ENCODE data around the gene MCCD1. TPM values are rescaled to one million over a fixed set of nuclear protein-coding genes. Genes with fewer than 3 reads are reported as not detected.
"Not testable (repeated sequence)": the region's sequence is repeated elsewhere in the genome, so short reads cannot be mapped to it uniquely, and the experiment has no call there.

Gene MCCD1
- total RNA-seq, 1 donor from 2014 or later, result not detected

- DNase-seq (no peak), ATAC-seq (ENCODE audit: poor library complexity) (no peak)
- intact Hi-C loops (cut with DNase I), result no loop called here
Measured at GRCh38 chr6:31502586-31502985, 26.2 kb upstream of the MCCD1 start.

DNA sequence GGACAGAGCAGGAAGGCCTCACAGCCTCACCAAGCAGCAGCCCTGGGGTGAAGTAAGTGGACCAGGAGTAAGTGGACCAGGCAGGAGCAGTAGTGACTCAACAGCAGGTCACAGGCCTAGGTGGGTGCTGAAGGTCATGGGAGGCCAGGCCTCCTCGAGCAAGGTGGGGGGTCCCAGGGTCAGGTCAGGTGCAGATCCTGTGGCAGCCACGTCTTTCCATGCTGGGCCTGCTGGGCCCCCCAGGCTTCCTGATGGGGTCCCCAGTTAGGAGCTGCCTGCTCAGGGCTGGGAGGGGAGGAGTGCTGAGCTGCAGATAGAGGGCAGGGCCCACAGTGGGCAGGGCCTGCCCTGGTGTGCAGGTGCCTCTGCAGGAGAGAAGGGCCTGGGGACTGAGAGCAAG, 19.7 kb upstream of the MCCD1 start:
- intact Hi-C loops (cut with DNase I); DNase-seq; ATAC-seq (ENCODE audit: poor library complexity): not testable (repeated sequence)

- ATAC-seq (ENCODE audit: poor library complexity) (no peak), DNase-seq (no peak)
- intact Hi-C loops (cut with DNase I), result no loop called here
Measured at GRCh38 chr6:31510007-31510406, 18.8 kb upstream of the MCCD1 start.

GRCh38 chr6:31513456-31514165, 15.2 kb upstream of the MCCD1 start:
- DNase-seq (no peak), ATAC-seq (ENCODE audit: poor library complexity) (no peak)

DNA sequence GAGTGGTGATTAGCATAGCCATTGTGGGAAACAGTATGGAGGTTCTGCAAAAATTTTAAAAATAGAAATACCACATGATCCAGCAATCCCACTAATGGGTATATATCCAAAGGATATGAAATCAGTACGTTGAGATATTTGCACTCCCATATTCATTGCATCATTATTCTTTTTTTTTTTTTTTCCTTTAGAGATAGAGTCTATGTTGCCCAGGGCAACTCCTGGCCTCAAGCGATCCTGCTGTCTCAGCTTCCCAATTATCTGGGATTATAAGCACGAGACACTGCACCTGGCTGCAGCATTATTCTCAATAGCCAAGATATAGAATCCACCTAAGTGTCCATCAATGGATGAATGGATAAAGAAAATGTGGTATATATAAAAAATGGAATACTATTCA, 6.9 kb upstream of the MCCD1 start:
- intact Hi-C loops (cut with DNase I), result no loop called here

More at GRCh38 chr6:31513456-31514165, 15.2 kb upstream of the MCCD1 start:
- intact Hi-C loops (cut with DNase I), result no loop called here

GRCh38 chr6:31525553-31525931, 3.2 kb upstream of the MCCD1 start:
- intact Hi-C loops (cut with DNase I), result no loop called here
- DNase-seq, result no peak
- ATAC-seq (ENCODE audit: poor library complexity), result no peak

More for the DNA sequence above, 6.9 kb upstream of the MCCD1 start:
- ATAC-seq (ENCODE audit: poor library complexity), result no peak
- DNase-seq, result no peak

DNA sequence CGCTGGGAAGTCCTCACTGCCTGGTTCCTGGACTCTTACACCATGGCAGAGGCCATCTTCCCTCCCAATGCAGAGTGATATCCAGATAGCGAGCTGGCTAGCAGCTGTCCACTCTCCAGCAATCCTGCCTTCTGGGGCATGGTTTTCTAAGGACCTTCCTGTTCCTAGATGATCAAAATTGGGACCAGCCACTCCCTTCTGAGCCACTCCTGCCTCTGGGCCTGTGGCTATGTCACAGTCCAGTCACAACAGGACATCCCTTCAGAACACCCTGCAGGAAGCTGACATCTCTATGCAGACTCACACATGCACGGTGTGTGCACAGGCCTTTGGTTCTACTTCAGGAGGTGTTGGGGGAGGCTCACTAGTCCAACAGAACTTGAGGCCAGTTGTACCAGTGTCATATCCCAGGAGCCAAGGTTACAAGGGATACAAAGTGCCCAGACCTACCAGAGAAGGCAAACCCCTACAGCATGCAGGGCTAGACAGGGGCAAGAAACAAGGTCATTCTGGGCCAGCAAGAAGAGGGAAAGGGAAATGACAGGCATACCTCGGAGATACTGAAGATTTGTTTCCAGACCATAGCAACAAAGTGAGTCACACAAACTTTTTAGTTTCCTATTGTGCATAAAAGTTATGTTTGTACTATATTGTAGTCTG, 2.7 kb upstream of the MCCD1 start:
- DNase-seq, result no peak
- intact Hi-C loops (cut with DNase I), result no loop called here
- ATAC-seq (ENCODE audit: poor library complexity), result no peak

DNA sequence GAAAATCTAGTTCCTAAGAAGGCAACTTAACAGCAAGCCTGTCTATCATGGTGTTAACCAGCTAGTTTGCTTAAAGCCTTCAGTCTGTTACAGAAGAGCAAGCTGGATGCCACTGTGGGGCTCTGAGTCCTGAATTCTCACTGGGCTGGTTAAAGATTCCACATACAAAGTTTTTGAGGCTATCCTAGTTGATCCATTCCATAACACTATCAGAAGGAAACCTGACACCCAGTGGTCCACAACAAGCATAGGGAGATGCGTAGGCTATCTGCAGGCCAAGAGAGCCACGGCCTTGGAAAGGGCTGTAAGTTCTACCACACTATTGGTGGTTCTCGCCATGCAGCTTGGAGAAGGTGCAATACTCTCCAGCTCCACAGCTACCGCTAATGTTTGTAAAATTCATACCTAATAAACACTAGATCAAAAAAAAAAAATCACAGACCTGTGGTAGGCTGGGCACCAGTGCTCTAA, 420 bp upstream of the MCCD1 start:
- no peak for ATAC-seq (ENCODE audit: poor library complexity)
- intact Hi-C loops (cut with DNase I), result no loop called here
- no peak for DNase-seq

DNA sequence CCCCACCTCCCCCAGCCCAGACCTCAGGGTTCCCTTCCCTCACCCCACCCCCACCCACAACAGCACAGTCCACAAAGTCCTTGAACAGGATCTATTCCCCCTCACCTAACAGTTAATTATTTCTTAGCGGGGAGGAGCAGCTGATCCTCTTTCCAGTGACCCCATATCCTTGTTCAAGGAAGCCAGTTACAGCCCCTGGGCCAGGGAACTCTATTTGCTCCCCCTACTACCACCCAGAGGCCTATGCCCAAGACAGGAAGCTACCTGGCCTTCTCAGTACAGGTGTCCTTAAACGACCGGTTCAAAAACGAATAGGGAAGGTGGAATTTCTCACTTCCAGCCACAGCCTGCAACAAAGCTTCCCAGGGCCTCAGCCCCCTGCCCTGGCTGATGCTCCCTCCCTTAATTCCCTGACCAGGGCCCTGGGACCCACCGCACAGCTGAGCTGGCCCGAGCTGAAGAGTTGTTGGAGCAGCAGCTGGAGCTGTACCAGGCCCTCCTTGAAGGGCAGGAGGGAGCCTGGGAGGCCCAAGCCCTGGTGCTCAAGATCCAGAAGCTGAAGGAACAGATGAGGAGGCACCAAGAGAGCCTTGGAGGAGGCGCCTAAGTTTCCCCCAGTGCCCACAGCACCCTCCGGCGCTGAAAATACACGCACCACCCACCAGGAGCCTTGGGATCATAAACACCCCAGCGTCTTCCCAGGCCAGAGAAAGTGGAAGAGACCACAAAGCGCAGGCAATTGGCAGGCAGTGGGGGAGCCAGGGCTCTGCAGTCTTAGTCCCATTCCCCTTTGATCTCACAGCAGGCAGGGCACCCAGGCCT, 778 bp downstream of the MCCD1 start:
- no peak for ATAC-seq (ENCODE audit: poor library complexity)

DNA sequence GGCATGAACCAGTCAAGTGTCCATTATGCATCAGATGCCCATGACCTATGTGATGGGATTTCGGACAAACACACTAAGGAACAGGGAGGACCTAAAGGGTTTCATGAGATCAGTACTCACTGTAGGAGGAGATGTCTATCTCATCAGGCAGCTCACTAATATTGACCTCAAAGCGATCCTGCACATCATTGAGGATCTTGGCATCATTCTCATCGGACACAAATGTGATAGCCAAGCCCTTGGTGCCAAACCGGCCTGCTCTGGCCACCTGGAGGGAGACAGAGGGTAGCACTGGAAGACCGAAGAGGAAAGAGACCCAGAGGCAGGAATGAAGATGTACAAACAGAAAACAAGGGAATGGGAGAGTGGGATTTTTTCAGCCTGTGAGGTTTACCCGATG, 1.9 kb downstream of the MCCD1 start:
- no peak for DNase-seq
- ATAC-seq (ENCODE audit: poor library complexity), result no peak
- intact Hi-C loops (cut with DNase I), result no loop called here

More for the DNA sequence above, 778 bp downstream of the MCCD1 start:
- no peak for DNase-seq
- intact Hi-C loops (cut with DNase I), result no loop called here

DNA sequence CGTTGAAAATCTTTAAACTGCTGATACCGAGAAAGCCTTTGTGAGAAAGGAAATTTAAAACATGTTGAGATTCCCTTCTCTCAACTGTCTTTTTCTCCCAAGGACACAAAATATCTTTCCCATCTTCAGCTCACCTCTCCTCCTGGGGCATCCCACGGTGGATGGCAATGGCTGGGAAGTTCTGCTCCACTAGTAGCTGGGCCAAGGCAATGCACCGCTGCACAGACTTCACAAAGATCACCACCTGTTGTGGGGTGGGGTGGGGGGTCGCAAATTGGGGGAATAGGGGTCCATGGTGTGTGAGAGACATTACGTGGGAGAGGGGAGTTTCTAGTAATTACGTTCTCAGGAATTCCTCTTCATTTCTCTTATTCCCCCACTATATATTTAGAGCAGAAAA, 2.4 kb downstream of the MCCD1 start:
- no peak for ATAC-seq (ENCODE audit: poor library complexity)
- no peak for DNase-seq
- intact Hi-C loops (cut with DNase I), result no loop called here

- intact Hi-C loops (cut with DNase I), result no loop called here
Measured at GRCh38 chr6:31531771-31532643, 3.2 kb downstream of the MCCD1 start.

DNA sequence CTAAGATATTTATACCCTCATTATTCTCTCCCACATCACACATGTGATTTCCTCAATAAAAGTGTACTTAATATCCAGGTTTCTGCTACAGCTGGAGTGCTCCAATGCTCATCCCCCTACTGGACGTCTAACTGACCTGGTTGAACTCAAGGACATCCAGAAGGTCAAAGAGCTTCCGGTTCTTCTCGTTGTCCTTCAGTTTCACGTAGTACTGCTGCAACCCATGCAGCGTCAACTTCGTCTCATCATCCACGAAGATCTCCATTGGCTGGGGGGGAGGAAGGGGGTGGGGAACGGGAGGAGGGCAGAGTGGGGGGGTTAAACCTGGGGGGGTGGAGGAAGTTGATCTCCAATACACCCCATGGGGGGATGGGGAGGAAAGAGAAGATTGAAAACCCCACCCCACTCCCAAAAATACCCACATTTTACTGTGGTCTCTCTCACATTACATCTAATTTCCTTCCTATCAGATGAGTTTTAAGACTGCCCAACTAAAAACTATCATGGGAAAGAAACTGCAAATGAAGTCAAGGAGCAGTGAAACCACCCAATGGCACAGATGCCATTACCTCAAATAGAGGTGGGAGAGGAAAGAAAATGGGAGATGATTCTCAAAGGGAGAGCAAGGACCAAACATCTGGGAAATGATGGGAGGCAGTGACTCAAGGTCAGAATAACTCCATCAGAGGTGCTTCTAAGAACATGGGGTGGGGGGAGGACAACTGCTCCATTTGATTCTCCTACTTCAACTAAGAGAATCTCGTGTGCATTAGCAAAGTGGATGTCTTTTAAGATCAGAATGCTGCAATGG, 4.1 kb downstream of the MCCD1 start:
- intact Hi-C loops (cut with DNase I), result no loop called here
- ATAC-seq (ENCODE audit: poor library complexity), result no peak
- DNase-seq, result no peak

More at GRCh38 chr6:31531771-31532643, 3.2 kb downstream of the MCCD1 start:
- DNase-seq (no peak), ATAC-seq (ENCODE audit: poor library complexity) (no peak)

DNA sequence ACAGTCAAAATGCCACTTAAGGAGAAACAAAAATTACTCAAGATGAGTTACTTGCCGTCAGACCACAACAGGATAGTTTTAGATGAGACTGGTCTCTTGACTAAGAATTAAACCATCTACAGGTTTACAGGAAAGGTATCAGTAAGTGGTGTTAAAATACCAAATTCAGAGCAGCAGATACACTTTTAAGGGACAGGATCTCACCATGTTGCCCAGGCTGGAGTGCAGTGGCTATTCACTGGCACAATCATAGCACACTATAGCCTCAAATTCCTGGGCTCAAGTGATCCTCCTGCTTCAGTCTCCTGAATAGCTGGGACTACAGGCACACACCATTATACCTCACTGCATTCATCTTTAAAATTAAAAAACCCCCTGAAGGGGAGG, 4.7 kb downstream of the MCCD1 start:
- intact Hi-C loops (cut with DNase I), result no loop called here

DNA sequence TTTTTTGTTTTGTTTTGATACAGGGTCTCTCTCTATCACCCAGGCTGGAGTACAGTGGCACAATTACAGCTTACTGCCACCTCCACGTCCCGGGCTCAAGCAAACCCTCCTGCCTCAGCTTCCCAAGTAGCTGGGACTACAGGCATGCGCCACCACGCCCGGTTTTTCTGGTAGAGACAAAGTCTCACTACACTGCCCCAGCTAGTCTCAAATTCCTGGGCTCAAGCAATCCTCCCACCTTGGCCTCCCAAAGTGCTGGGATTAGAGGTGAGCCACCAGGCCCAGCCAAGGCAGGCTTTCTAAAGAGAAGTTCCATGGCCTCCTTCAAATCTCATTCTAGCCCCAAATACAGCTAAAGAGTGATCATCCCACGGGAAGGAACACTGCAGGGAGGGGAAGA, 5.2 kb downstream of the MCCD1 start:
- no peak for DNase-seq
- no peak for ATAC-seq (ENCODE audit: poor library complexity)
- intact Hi-C loops (cut with DNase I), result no loop called here

More for the DNA sequence above, 4.7 kb downstream of the MCCD1 start:
- DNase-seq (no peak), ATAC-seq (ENCODE audit: poor library complexity) (no peak)

- no peak for ATAC-seq (ENCODE audit: poor library complexity)
- intact Hi-C loops (cut with DNase I), result no loop called here
- DNase-seq, result no peak
Measured at GRCh38 chr6:31534521-31535040, 5.8 kb downstream of the MCCD1 start.

DNA sequence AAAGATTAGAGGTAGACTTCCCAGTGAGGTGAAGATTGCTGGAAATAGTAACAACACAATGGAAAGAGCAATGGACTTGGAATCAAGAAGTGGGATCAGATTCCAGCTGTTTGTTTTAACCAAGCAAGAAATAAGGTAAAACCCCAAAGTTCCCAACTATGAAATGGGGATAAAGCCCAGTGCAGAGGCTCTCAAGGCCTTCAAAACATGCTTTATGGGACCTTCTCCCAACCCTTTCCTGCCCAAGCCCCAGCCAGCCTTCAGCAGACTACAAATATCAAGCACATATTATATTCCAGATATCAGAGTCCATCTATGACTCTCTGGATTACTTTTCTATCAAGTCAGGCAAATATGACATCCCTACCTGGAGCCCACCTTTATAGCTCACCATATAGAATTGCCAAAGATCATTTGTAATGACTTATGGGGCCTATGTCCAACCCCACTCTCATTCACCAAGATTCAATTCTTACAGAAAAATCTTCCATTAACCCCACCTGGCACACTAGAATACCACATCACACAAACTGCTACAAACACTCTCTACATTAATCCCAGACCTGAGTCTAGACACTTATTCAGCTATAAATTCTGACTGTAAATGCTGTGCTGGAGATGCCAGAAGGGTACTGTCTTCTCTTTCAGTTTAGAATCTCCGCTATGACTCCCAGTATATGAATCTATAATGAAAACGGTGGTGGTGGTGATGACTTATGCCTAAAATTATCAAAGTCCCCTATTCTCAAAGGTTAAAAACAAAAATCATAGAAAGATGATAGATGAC, 7.0 kb downstream of the MCCD1 start:
- no peak for DNase-seq
- no peak for ATAC-seq (ENCODE audit: poor library complexity)
- intact Hi-C loops (cut with DNase I), result no loop called here

Data from Right ventricle myocardium superior (tissue), 1 donor.